ENCODE results near the gene FOXP1.

The FOXP1 gene

DNA sequence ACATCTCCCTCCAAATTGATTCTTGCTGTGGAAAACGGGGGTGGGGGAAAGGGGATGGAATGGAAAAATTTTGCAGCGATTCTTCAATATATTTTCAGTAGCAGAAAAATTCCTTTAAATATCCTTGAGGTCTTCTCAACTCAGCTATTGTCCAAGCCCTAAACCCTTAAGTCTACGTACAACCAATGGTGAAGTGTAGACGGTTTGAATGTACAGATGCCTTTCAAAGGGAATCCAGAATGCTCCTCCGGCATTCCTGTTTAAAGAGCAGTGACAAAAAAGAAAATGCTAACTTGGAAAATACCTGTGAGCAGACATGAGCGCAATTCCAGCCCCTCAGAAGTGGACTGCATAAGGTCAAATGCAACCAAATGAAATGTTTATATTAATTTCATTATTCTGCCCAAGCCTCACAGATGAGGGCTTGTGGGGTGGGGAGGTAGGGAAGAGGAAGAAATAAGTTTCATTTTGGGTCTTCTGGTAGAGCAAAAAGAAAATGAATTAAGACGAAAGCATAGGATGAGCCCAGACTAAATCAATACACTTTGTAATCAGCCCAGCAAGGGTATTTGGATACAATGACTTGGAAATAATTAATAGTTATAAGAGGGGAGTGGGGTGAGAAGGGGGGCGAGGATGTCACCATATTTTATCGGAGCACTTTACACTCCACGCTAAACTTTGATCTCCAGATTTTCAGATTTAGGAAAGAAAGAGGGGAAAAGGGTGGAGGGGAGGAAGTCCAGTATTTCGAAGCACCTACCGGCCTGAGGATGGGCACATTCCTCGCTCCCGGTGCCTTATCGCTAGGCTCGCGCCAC lies 2.7 kb downstream of the FOXP1 start:
- TF ChIP-seq, protein P1, sequence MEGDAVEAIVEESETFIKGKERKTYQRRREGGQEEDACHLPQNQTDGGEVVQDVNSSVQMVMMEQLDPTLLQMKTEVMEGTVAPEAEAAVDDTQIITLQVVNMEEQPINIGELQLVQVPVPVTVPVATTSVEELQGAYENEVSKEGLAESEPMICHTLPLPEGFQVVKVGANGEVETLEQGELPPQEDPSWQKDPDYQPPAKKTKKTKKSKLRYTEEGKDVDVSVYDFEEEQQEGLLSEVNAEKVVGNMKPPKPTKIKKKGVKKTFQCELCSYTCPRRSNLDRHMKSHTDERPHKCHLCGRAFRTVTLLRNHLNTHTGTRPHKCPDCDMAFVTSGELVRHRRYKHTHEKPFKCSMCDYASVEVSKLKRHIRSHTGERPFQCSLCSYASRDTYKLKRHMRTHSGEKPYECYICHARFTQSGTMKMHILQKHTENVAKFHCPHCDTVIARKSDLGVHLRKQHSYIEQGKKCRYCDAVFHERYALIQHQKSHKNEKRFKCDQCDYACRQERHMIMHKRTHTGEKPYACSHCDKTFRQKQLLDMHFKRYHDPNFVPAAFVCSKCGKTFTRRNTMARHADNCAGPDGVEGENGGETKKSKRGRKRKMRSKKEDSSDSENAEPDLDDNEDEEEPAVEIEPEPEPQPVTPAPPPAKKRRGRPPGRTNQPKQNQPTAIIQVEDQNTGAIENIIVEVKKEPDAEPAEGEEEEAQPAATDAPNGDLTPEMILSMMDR (IDR thresholded peaks at IDR 0.05; ENCODE audit: extremely low read depth, insufficient read depth, missing control alignments), result no peak
- DNase-seq (ENCODE audit: low spot score), result no peak
- in situ Hi-C loops (cut with MboI; ENCODE audit: low pct_unique_long_range_greater_than_20kb, low sequenced_read_pairs, unreplicated experiment), result loop anchor here (25.0 kb wide), 1 partner anchor 569 kb away; no protein-coding TSS in a partner anchor

DNA sequence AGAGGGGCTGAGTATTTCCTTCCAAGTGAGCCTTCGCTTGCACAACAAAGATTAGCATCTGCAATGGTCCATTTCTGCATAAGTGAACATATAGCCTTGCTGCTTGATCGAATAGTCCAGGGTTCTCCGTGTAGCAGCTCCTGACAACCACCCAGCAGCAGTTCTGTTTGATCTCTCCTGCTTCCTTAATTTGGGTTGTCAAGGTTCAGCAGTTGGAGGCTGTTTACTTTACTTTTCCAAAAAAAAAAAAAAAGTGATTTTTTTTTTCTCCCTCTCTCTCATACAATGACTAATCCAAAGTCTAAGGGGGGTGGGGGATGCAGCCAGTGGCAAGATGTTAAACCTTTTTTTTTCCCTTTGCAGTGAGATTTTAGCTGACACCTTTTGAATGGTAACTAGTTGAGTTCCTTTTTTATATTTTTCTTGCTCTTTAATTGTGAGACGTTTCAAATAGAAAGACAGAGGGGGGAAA lies 3.6 kb downstream of the FOXP1 start:
- no peak for DNase-seq (ENCODE audit: low spot score)
- in situ Hi-C loops (cut with MboI; ENCODE audit: low pct_unique_long_range_greater_than_20kb, low sequenced_read_pairs, unreplicated experiment), result loop anchor here (25.0 kb wide), 1 partner anchor 568 kb away; no protein-coding TSS in a partner anchor
- TF ChIP-seq, protein P1 (IDR thresholded peaks at IDR 0.05; ENCODE audit: extremely low read depth, insufficient read depth, missing control alignments), result no peak

DNA sequence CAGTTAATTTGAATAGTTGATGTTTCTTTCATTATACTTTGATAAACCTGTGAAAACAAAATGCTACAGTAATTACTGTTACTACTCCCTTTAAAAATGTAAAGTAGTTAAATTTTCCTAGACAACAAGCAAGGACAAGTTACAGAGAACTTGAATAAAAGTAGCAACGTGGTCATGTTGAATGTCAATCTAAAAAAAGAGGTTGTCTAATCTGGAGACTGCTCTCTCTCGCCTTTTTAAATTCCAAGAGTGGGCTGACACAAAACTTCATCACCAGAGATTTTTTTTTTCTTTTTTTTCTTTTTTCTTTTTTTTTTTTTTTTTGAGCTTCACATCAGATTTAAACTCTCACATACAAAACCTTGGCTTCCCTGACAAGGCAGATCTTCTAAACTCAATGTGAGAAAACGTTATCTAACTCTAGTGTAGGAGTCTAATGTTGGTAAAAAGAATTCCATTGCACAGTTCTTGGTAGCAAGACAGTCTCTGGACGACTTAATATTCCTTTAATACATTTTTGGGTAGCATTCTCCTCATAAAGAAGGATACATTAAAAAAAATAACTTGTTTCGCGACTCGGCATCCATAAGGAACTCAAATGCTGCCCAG lies 4.1 kb downstream of the FOXP1 start:
- DNase-seq (ENCODE audit: low spot score), result no peak
- in situ Hi-C loops (cut with MboI; ENCODE audit: low pct_unique_long_range_greater_than_20kb, low sequenced_read_pairs, unreplicated experiment), result loop anchor here (25.0 kb wide), 1 partner anchor 567 kb away; no protein-coding TSS in a partner anchor
- TF ChIP-seq, protein P1 (IDR thresholded peaks at IDR 0.05; ENCODE audit: extremely low read depth, insufficient read depth, missing control alignments), result no peak

DNA sequence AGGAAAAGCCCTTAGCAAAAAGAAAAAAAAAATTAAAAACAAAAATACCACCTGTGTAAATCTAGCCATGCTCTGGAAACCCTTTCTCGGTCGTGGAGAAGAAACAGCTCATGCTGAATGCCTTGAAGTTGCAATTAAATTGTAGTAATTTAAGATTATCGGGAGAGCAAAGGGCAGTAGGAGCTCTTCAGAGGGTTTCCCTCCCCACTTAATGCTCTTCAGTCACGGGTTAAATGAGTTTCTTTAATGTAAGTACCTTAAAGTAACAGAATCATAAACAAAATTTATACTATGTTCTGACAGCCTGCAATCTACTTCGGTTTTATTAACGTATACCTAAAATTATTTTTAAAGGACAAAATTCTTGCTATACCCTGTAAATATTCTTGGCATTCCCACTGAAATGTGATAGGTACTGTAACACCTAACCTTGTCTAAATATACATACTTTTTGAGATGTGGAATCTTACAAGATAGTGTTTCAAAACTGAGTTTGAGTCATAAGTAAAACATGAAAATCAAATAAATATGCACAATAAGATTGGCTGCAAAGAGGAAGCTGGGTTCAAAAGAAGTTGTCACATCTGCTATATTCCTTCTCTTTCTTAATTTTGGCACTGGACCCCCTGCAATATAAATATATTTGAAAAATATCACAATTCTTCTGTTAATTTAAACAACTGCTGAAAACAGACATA lies 5.3 kb downstream of the FOXP1 start:
- no peak for DNase-seq (ENCODE audit: low spot score)
- in situ Hi-C loops (cut with MboI; ENCODE audit: low pct_unique_long_range_greater_than_20kb, low sequenced_read_pairs, unreplicated experiment), result loop anchor here (25.0 kb wide), 1 partner anchor 566 kb away; no protein-coding TSS in a partner anchor
- TF ChIP-seq, protein P1 (IDR thresholded peaks at IDR 0.05; ENCODE audit: extremely low read depth, insufficient read depth, missing control alignments), result no peak

DNA sequence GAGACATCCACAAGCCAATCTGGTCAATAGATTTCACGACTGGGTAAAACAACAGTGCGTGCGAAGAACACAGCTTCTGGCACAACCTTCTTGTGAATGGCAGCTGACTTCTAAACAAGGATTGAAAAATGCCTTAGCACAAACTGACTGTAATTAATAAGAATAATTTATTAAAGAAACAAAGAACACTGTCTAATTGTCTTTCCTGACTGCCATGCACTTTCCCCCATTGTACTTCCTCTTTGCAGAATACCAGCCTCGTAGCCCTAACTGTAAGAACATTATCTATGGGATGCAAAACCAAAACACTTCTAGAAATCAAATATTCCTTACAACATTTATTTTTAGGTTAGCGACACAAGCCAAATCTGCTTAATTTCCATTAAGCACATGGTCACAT lies 6.5 kb downstream of the FOXP1 start:
- in situ Hi-C loops (cut with MboI; ENCODE audit: low pct_unique_long_range_greater_than_20kb, low sequenced_read_pairs, unreplicated experiment), result loop anchor here (25.0 kb wide), 1 partner anchor 565 kb away; no protein-coding TSS in a partner anchor
- TF ChIP-seq, protein P1 (IDR thresholded peaks at IDR 0.05; ENCODE audit: extremely low read depth, insufficient read depth, missing control alignments), result no peak
- DNase-seq (ENCODE audit: low spot score), result no peak

DNA sequence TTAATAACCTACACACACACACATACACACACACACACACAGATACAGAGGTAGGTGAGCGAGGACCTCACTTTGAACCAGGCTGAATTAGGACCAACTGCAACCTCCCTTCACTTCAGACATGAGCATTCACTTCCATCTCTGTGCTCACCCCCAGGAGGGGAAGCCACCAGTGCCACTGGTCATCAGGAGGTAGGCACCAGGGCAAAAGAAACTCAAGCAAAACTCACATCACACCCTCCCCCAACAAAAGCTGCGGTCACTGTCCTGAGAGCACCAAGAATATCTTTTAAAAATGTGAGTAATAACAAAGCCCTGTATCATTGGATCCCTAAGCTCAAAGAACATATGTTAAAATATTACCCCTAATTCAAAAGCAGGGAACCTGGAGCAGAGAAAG lies 8.1 kb downstream of the FOXP1 start:
- in situ Hi-C loops (cut with MboI; ENCODE audit: low pct_unique_long_range_greater_than_20kb, low sequenced_read_pairs, unreplicated experiment), result loop anchor here (25.0 kb wide), 1 partner anchor 563 kb away; no protein-coding TSS in a partner anchor
- TF ChIP-seq, protein P1 (IDR thresholded peaks at IDR 0.05; ENCODE audit: extremely low read depth, insufficient read depth, missing control alignments), result no peak
- no peak for DNase-seq (ENCODE audit: low spot score)

Data from GM13977 (cell line).